Measurements from ENCODE around the gene GSE1.

The GSE1 gene

GRCh38 chr16:85636234-85636812, 23.2 kb downstream of the GSE1 start:
- no peak for DNase-seq

DNA sequence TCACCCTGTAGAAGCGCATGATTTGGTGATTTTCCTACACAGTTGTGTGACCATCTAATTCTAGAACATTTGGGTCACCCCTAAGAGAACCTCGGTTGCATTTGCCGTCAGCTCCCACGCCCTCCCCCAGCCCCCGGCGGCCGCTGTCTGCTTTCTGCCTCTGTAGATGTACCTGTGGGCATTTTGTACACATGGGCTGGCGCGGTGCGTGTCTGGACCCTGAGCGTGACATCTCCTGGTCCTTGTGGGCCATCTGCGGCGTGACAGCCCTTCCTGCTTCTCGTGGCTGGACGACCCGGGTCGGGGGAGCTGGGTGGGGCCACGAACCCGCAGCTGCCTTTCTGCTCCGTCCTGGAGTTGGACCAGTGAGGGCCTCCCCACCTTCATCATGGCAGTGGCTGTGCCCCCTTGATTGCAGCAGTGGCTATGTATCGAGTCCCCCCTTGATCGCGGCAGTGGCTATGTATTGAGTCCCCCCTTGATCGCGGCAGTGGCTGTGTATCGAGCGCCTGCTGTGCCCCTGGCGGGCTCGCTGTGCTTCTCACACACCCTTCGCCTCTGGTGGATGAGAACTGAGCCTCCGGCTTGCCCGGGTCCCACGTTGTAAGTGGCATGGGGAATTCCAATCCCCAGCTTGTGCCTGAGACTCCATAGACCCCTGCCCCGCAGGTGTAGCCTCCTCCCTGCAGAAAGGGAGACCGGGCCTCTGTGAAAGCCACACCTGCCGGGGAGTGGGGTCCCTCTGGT, 24.1 kb downstream of the GSE1 start:
- no peak for DNase-seq

DNA sequence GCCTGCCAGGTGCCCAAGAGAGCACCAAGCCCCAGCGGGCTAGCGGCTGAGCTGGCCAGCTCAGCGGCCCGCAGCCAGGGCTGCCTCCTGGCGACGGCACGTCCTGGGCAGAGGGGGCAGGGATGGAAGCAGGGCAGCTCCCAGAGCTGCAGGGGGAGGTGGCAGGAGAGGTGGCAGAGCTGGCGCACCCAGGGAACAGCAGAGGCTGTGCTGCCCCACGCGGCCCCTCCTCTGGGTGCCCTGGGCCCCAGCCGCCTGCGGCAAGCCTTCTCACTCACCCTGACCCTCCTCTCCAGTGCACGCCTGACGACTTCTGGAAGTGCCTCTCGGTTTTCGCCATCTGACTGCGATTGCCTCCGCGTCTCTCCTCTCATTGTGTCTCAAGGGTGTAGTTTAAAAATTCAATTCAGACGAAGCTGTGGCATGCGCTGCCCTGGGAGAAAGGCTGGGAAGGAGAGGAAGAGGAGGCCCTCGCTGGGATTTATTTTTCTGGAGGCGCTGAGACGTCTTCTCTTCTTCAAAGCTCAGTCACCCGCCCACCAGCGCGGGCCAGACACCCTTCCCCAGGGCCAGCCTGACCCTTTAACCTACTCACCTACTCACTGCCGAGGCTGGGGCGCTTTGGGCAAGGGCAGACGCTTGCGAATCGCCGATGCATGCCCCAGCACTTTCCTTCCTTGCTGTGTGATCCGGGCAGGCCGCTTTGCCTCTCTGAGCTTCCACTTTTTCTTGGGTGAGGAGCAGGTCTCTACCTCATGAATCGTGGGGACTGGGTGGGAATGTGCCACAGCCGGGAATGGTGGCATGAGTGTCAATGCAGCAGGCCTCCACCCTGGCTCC, 24.9 kb downstream of the GSE1 start:
- no peak for DNase-seq

- DNase-seq = no peak
These were observed 25.7 kb downstream of the GSE1 start for GRCh38 chr16:85638695-85639409.

GRCh38 chr16:85639529-85640253, 26.6 kb downstream of the GSE1 start:
- no peak for DNase-seq

- no peak for DNase-seq
These were observed 27.1 kb downstream of the GSE1 start for GRCh38 chr16:85640254-85640558.

DNA sequence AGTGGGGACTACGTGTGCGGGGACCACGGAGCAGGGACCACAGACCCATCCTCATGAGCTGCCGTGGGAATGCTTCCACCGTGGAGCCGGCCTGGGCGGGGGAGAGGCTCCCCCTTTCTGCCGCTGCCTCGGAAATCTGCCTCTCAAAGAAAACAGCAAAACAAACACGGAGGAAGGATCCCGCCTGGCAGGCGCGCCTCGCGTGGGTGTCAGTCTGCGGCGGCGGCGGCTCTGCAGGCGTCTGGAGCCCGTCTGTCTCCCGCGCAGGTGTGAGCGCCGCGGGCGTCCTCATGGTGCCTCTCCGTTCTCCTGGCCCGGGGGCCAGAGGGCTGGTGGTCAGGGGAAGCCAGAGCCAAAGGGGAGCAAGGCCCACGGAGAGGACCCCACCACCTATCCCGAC, 27.5 kb downstream of the GSE1 start:
- DNase-seq = no peak

DNA sequence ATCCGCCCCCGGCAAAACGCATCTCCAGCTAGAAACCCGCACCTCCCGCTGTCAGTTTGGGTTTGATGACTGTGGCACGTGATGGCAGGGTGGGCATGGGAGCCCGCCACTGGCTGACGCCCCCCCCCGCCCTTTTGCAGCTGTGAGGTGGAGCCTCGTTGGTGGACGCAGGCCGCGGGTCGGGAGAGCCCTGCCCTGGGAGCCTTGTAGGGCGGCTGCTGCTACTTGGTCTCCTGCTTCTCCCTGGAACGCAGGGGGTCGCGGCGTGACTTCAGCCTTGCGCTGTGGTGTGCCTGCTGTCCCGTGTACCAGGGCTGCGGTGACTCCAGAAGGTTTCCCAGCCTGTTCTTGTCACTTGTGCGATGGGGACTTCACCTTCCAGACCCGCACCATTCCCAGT, 28.2 kb downstream of the GSE1 start:
- DNase-seq = no peak

DNA sequence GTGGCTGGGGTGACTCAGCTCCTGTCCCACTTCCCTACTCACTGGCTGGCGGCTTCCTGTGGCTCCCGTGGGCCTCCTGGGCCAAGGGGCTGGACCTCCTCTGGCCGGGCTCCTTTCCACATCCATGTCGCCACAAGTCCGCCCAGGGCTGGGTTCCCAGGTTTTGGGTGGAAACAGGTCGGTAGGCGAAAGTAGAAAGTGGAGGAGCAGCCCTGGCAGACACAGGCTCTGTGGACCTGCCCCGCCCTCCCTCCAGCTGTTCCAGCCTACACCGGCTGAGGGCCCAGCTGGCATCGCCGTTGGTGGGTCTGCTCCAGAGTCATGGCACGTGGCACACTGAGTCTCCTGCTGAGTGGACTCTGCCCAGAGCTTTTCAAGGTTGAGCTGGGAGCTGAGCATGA, 28.7 kb downstream of the GSE1 start:
- no peak for DNase-seq

DNA sequence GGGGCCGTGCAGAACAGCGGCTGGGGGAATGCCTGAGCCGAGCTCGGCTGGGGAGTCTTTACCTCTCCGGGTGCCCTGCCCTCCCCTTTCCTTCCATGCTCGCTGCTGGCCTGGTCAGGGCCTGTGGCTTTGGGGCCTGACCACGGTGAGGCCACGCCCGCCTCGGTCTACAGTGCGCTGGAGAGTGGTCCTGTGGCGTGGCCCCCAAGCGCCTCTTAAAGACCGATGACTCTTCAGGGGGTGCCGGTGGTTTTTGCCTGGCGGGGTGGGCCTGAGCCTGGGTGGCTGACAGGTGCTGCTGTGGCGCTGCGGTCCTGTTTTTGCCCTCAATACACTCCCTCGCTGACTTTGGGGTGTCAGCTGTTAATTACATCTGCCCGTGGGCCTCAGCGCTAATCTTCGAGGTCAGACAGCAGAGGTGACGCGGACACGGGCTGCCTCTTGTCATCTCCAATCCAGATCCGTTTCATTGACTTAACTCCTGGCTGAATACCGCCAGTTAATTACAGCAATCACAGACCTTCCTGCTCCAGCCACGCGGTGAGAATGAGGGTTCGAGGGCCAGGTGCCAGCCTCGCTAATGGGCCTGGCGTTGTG, 29.7 kb downstream of the GSE1 start:
- DNase-seq = no peak

GRCh38 chr16:85643631-85644030, 30.5 kb downstream of the GSE1 start:
- no peak for DNase-seq

DNA sequence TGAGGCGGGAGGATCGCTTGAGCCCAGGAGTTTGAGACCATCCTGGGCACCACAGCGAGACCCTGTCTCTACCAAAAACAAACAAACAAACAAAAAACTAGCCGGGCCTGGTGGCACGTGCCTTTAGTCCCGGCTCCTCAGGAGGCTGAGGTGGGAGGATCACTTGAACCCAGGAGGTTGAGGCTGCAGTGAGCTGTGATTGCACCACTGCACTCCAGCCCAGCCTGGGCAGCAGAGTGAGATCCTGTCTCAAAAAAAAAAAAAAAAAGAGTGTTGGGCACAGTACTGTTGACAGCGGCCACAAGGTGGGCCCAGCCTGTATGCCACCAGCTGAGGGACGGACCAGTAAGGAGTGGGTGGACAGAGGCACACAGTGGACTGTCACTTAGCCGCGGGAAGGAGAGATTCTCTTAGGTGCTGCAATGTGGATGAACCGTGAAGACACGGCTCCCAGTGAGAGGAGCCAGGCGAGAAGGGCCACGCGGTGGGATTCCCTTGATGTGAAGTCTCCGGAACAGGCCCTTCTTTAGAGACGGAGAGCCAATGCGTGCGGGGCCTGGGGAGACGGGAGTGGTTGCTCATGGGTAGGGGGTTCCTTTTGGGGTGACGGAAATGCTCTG, 31.1 kb downstream of the GSE1 start:
- DNase-seq = no peak

- DNase-seq = no peak
These were observed 32.0 kb downstream of the GSE1 start for GRCh38 chr16:85645021-85645589.

DNA sequence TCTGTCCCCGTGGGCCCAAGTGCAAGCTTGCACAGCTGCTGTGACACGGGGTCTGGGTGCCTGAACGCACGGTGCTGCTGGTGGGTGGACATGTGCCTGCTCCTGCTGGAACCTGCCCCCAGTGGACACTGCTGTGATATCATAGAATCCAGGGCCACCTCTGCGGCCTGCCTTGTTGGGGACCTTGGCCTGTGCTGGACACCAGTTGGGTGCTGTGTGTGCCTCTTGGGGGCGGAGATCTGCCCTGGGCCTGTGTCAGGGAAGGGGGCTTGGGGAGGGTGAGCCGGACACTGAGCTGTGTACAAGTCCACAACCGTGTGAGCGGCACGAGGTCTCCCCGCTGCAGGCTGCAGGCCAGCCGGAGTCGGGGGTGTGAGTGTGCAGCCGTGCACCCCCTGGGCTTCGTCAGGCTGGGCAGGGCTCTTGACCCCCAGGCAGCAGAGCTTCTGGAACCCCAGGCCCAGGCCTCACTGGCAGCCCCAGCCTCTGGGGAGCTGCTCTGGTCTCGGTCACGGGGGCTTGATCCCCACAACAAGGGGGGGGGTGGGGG, 33.3 kb downstream of the GSE1 start:
- DNase-seq = no peak

GRCh38 chr16:85646976-85647375, 33.9 kb downstream of the GSE1 start:
- DNase-seq = no peak

GRCh38 chr16:85648070-85648714, 35.1 kb downstream of the GSE1 start:
- no peak for DNase-seq

GRCh38 chr16:85648805-85649204, 35.7 kb downstream of the GSE1 start:
- DNase-seq = no peak

DNA sequence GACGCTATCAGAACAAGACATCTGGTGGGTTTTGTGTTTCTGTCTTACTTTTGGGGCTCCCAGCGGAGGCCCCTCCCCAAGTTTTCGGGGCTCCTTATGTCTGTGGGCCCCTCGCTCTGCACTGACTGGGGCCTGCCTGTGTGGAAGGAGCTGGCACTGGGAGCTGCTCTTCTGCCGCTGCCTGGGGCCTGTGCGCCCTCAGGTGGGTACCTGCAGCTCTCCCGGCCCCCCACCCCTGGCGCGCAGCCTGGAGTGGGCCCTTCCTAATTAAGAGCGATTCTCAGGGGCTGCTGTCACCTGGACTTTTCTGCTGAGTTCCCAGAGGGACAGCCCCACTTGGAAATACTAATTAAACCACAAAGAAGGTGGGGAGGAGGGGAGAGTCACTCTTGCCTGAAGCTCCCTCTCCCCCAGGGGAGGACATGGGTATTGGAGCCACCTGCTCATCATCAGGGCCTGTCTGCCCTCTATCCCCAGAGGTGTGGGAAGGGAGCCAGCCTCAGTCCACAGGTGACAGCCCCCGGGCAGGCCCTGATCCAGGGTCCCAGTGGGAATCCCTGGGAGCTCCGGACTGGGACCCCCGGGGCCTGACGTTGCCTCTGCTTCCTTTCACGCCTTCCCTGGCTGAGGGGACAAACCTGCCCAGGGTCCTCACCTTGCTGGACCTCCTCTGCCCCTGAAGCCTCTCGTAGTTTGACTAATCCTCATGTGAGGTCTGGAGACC, 36.5 kb downstream of the GSE1 start:
- no peak for DNase-seq

- DNase-seq = no peak
These were observed 37.2 kb downstream of the GSE1 start for GRCh38 chr16:85650135-85650843.

All from activated CD4-positive, alpha-beta T cell treated with anti-CD3 and anti-CD28 coated beads, Interleukin-2, amount 50 U/mL, for 1 hour (primary cell).